Lung (tissue), 12 donors: ENCODE results near the gene CEP131. TPM values are rescaled to one million over a fixed set of nuclear protein-coding genes. Genes with fewer than 3 reads are reported as not detected.

Experiments used
- ATAC-seq: fragments of 200-7000 bp; cut with Tn5 transposase; one replicate; pipeline ENCODE4 v1.9.1; 2020; ENCODE audit warnings: moderate number of reproducible peaks; ENCODE audit not compliant: insufficient read depth, low FRiP score
- DNase-seq, 3 donors: peaks; one replicate each; pipeline ENCODE4 v3.0.0-alpha.2; 2013 to 2017
- H3K27ac ChIP-seq, 2 donors: one replicate each; pipeline ENCODE4 v1.5.1; 2013; ENCODE audit warnings: mild to moderate bottlenecking in 2 of 2, moderate library complexity in 2 of 2, control low read depth in 1 of 2, inconsistent platforms in 1 of 2, low read depth in 1 of 2, low read length in 1 of 2
- H3K27me3 ChIP-seq, 3 donors: one replicate each; pipeline ENCODE4 v1.5.1; 2013; ENCODE audit warnings: low read length in 2 of 3; ENCODE audit not compliant: control insufficient read depth in 3 of 3, insufficient read depth in 3 of 3
- H3K36me3 ChIP-seq, 4 donors: one replicate each; pipeline ENCODE4 v1.5.1; 2013; ENCODE audit warnings: low read length in 4 of 4, mild to moderate bottlenecking in 1 of 4, moderate library complexity in 1 of 4; ENCODE audit not compliant: control insufficient read depth in 4 of 4, insufficient read depth in 4 of 4
- H3K4me1 ChIP-seq, 5 donors: one replicate each; pipeline ENCODE4 v1.5.1; 2013; ENCODE audit warnings: low read length in 5 of 5, mild to moderate bottlenecking in 2 of 5, moderate library complexity in 1 of 5; ENCODE audit not compliant: control insufficient read depth in 5 of 5, insufficient read depth in 5 of 5
- H3K4me3 ChIP-seq: one replicate; pipeline ENCODE4 v1.5.1; 2013; ENCODE audit warnings: mild to moderate bottlenecking, control low read depth, moderate library complexity
- H3K9ac ChIP-seq, 2 donors: one replicate each; pipeline ENCODE4 v1.5.1; 2013; ENCODE audit warnings: low read length in 2 of 2, control low read depth in 1 of 2; ENCODE audit not compliant: insufficient read depth in 1 of 2
- H3K9me3 ChIP-seq, 4 donors: one replicate each; pipeline ENCODE4 v1.5.1; 2013; ENCODE audit warnings: low read length in 3 of 4, mild to moderate bottlenecking in 1 of 4, moderate library complexity in 1 of 4; ENCODE audit not compliant: control insufficient read depth in 4 of 4, insufficient read depth in 3 of 4
- CTCF ChIP-seq: IDR thresholded peaks from 2 replicates; pipeline ENCODE4 v1.5.1; 2012; ENCODE audit warnings: mild to moderate bottlenecking; ENCODE audit errors: control extremely low read depth, extremely low read depth
- WGBS, 2 donors: extraction: QIAGEN DNeasy Blood & Tissue Kit; methylation state at CpG; one replicate each; pipeline ENCODE4 v1.1.7; 2013; 5-methylcytosine and 5-hydroxymethylcytosine counted together
- polyA plus RNA-seq, 2 donors: library from polyadenylated mRNA; stranded (reverse); fragments of 200-250 nt; gene quantifications; one replicate each; pipeline ENCODE4 v1.2.1, GENCODE V29; 2013
- total RNA-seq, 2 donors: library from RNA; depleted of rRNA in 1 of 2; stranded (reverse); fragments of >200 nt in 1 of 2; gene quantifications; one replicate each; pipeline ENCODE4 v1.2.1, GENCODE V29; 2014 to 2021
- donor health status: control.
- donor health status: control.
- donor health status: Bipolar disorder and iron deficiency.
- donor health status: healthy.
- donor health status: DM: yes; HTN: yes; CAD: no.

The CEP131 gene
- total and polyA plus RNA-seq, 4 donors, result 7.0 to 14.5 (median 10.9) TPM

GRCh38 chr17:81246679-81247338 lies 24.0 kb upstream of the CEP131 start:
- no peak overlapping the region for H3K4me3 ChIP-seq
- no peaks in the 10 kb centered on the region for H3K27me3 ChIP-seq
- ATAC-seq, result no peak
- no peak for DNase-seq
- no peaks in the 10 kb centered on the region for H3K9me3 ChIP-seq
- no peak overlapping the region for H3K9ac ChIP-seq
- no peak for TF ChIP-seq CTCF
- H3K36me3 ChIP-seq, result peaks cover 0 to 40% (median 3%) of the 10 kb centered on the region in 4 donors
- no peak overlapping the region for H3K27ac ChIP-seq
- H3K4me1 ChIP-seq, result peaks cover 0 to 10% (median 0%) of the 10 kb centered on the region in 5 donors
- 93 to 94% methylated on average over 28 of the region's 28 CpGs for WGBS, 2 donors

GRCh38 chr17:81246343-81246670 lies 23.5 kb upstream of the CEP131 start:
- no peak overlapping the region for H3K4me3 ChIP-seq
- WGBS, 2 donors, result 94 to 96% methylated on average over 10 of the region's 10 CpGs
- DNase-seq (no peak), ATAC-seq (no peak)
- no peak overlapping the region for H3K27ac ChIP-seq
- no peaks in the 10 kb centered on the region for H3K9me3 ChIP-seq
- no peak overlapping the region for H3K9ac ChIP-seq
- no peak for TF ChIP-seq CTCF
- H3K36me3 ChIP-seq, result peaks cover 0 to 40% (median 3%) of the 10 kb centered on the region in 4 donors
- peaks cover 0 to 5% (median 0%) of the 10 kb centered on the region in 5 donors for H3K4me1 ChIP-seq
- H3K27me3 ChIP-seq, result no peaks in the 10 kb centered on the region

GRCh38 chr17:81245665-81246342 lies 23.0 kb upstream of the CEP131 start:
- ATAC-seq, result no peak
- H3K27me3 ChIP-seq, result no peaks in the 10 kb centered on the region
- no peaks in the 10 kb centered on the region for H3K9me3 ChIP-seq
- no peak overlapping the region for H3K4me3 ChIP-seq
- WGBS, 2 donors, result 88 to 93% methylated on average over 35 to 37 of the region's 37 CpGs
- peaks cover 0 to under 1% (median 0%) of the 10 kb centered on the region in 5 donors for H3K4me1 ChIP-seq
- DNase-seq, result no peak
- H3K36me3 ChIP-seq, result peaks cover 0 to 36% (median 3%) of the 10 kb centered on the region in 4 donors
- TF ChIP-seq CTCF, result no peak
- H3K27ac ChIP-seq, result no peak overlapping the region
- no peak overlapping the region for H3K9ac ChIP-seq
